ENCODE measurements around the gene CBY3.
"Not testable (repeated sequence)": the region's sequence is repeated elsewhere in the genome, so short reads cannot be mapped to it uniquely, and the experiment has no call there.

The CBY3 gene

GRCh38 chr5:179698935-179699615, 18.2 kb upstream of the CBY3 start, which contains the start of gene CANX:
Gene CANX (plus strand): TSS chr5:179698967. CDS start chr5:179705682, 6,715 bp downstream.
- Histone ChIP-seq H3K9me3 (ENCODE audit: control insufficient read depth, low read length) (no peaks in the 10 kb centered on the region), H3K4me1 (ENCODE audit: control insufficient read depth, insufficient read depth, low read length) (peaks cover 7% of the 10 kb centered on the region), H3K36me3 (ENCODE audit: control insufficient read depth, insufficient read depth, low read length) (peaks cover 20% of the 10 kb centered on the region), H3K4me3 (ENCODE audit: insufficient read depth, low read depth, low read length) (peak within 1 kb of the TSS; percentile 84), H3K27me3 (ENCODE audit: control insufficient read depth, insufficient read depth, low read length, poor library complexity, severe bottlenecking) (no peaks in the 10 kb centered on the region), H3K27ac (ENCODE audit: insufficient read depth, low read depth, low read length, poor library complexity, severe bottlenecking) (peak within 1 kb of the TSS; percentile 94)
- WGBS, 2 experiments = 0 to 1% methylated on average over 58 of the region's 58 CpGs

- no peaks in the 10 kb centered on the region for H3K27me3 ChIP-seq (ENCODE audit: control insufficient read depth, insufficient read depth, low read length, poor library complexity, severe bottlenecking)
- WGBS, 2 experiments = 3% methylated on average over 72 of the region's 72 CpGs
- H3K4me1 ChIP-seq (ENCODE audit: control insufficient read depth, insufficient read depth, low read length) = peaks cover 7% of the 10 kb centered on the region
- peaks cover 15% of the 10 kb centered on the region for H3K36me3 ChIP-seq (ENCODE audit: control insufficient read depth, insufficient read depth, low read length)
- no peaks in the 10 kb centered on the region for H3K9me3 ChIP-seq (ENCODE audit: control insufficient read depth, low read length)
- H3K4me3 ChIP-seq (ENCODE audit: insufficient read depth, low read depth, low read length) = peak overlapping the region; percentile 84
- H3K27ac ChIP-seq (ENCODE audit: insufficient read depth, low read depth, low read length, poor library complexity, severe bottlenecking) = peak overlapping the region; percentile 94
These were observed 17.4 kb upstream of the CBY3 start for GRCh38 chr5:179697993-179698934.

GRCh38 chr5:179697543-179697942, 16.7 kb upstream of the CBY3 start:
- H3K27me3 ChIP-seq (ENCODE audit: control insufficient read depth, insufficient read depth, low read length, poor library complexity, severe bottlenecking); H3K36me3 ChIP-seq (ENCODE audit: control insufficient read depth, insufficient read depth, low read length); H3K9me3 ChIP-seq (ENCODE audit: control insufficient read depth, low read length); H3K4me1 ChIP-seq (ENCODE audit: control insufficient read depth, insufficient read depth, low read length); H3K27ac ChIP-seq (ENCODE audit: insufficient read depth, low read depth, low read length, poor library complexity, severe bottlenecking): not testable (repeated sequence)
- 90 to 95% methylated on average over 14 to 15 of the region's 15 CpGs for WGBS, 2 experiments
- peak overlapping the region; percentile 84 for H3K4me3 ChIP-seq (ENCODE audit: insufficient read depth, low read depth, low read length)

- whole genome bisulfite sequencing, 2 experiments = 86 to 98% methylated on average over 2 of the region's 2 CpGs
- no peak overlapping the region for H3K4me3 ChIP-seq (ENCODE audit: insufficient read depth, low read depth, low read length)
- H3K9me3 ChIP-seq (ENCODE audit: control insufficient read depth, low read length) = no peaks in the 10 kb centered on the region
- H3K27ac ChIP-seq (ENCODE audit: insufficient read depth, low read depth, low read length, poor library complexity, severe bottlenecking) = no peak overlapping the region
- H3K27me3 ChIP-seq (ENCODE audit: control insufficient read depth, insufficient read depth, low read length, poor library complexity, severe bottlenecking) = no peaks in the 10 kb centered on the region
- H3K4me1 ChIP-seq (ENCODE audit: control insufficient read depth, insufficient read depth, low read length) = peaks cover 7% of the 10 kb centered on the region
- H3K36me3 ChIP-seq (ENCODE audit: control insufficient read depth, insufficient read depth, low read length) = peaks cover 4% of the 10 kb centered on the region
These were observed 16.3 kb upstream of the CBY3 start for GRCh38 chr5:179697108-179697507.

- 97 to 98% methylated on average over 3 of the region's 3 CpGs for WGBS, 2 experiments
- H3K36me3 ChIP-seq (ENCODE audit: control insufficient read depth, insufficient read depth, low read length) = no peaks in the 10 kb centered on the region
- H3K4me3 ChIP-seq (ENCODE audit: insufficient read depth, low read depth, low read length) = no peak overlapping the region
- no peaks in the 10 kb centered on the region for H3K27me3 ChIP-seq (ENCODE audit: control insufficient read depth, insufficient read depth, low read length, poor library complexity, severe bottlenecking)
- no peaks in the 10 kb centered on the region for H3K9me3 ChIP-seq (ENCODE audit: control insufficient read depth, low read length)
- H3K27ac ChIP-seq (ENCODE audit: insufficient read depth, low read depth, low read length, poor library complexity, severe bottlenecking) = no peak overlapping the region
- H3K4me1 ChIP-seq (ENCODE audit: control insufficient read depth, insufficient read depth, low read length) = peaks cover 7% of the 10 kb centered on the region
These were observed 15.8 kb upstream of the CBY3 start for GRCh38 chr5:179696603-179697002.

GRCh38 chr5:179694561-179694960, 13.7 kb upstream of the CBY3 start:
- H3K36me3 ChIP-seq (ENCODE audit: control insufficient read depth, insufficient read depth, low read length) = no peaks in the 10 kb centered on the region
- H3K27me3 ChIP-seq (ENCODE audit: control insufficient read depth, insufficient read depth, low read length, poor library complexity, severe bottlenecking) = no peaks in the 10 kb centered on the region
- 96% methylated on average over 5 to 6 of the region's 6 CpGs for WGBS, 2 experiments
- H3K9me3 ChIP-seq (ENCODE audit: control insufficient read depth, low read length) = no peaks in the 10 kb centered on the region
- no peak overlapping the region for H3K27ac ChIP-seq (ENCODE audit: insufficient read depth, low read depth, low read length, poor library complexity, severe bottlenecking)
- no peak overlapping the region for H3K4me3 ChIP-seq (ENCODE audit: insufficient read depth, low read depth, low read length)
- no peaks in the 10 kb centered on the region for H3K4me1 ChIP-seq (ENCODE audit: control insufficient read depth, insufficient read depth, low read length)

GRCh38 chr5:179689212-179689611, 8.4 kb upstream of the CBY3 start:
- H3K27ac ChIP-seq (ENCODE audit: insufficient read depth, low read depth, low read length, poor library complexity, severe bottlenecking); H3K9me3 ChIP-seq (ENCODE audit: control insufficient read depth, low read length); H3K4me3 ChIP-seq (ENCODE audit: insufficient read depth, low read depth, low read length); H3K4me1 ChIP-seq (ENCODE audit: control insufficient read depth, insufficient read depth, low read length); H3K36me3 ChIP-seq (ENCODE audit: control insufficient read depth, insufficient read depth, low read length); H3K27me3 ChIP-seq (ENCODE audit: control insufficient read depth, insufficient read depth, low read length, poor library complexity, severe bottlenecking): not testable (repeated sequence)
- 82 to 88% methylated on average over 9 of the region's 9 CpGs for WGBS, 2 experiments

- Histone ChIP-seq H3K4me1 (ENCODE audit: control insufficient read depth, insufficient read depth, low read length) (no peaks in the 10 kb centered on the region), H3K27ac (ENCODE audit: insufficient read depth, low read depth, low read length, poor library complexity, severe bottlenecking) (no peak overlapping the region), H3K27me3 (ENCODE audit: control insufficient read depth, insufficient read depth, low read length, poor library complexity, severe bottlenecking) (no peaks in the 10 kb centered on the region), H3K9me3 (ENCODE audit: control insufficient read depth, low read length) (no peaks in the 10 kb centered on the region), H3K4me3 (ENCODE audit: insufficient read depth, low read depth, low read length) (no peak overlapping the region), H3K36me3 (ENCODE audit: control insufficient read depth, insufficient read depth, low read length) (no peaks in the 10 kb centered on the region)
- WGBS, 2 experiments = 94 to 96% methylated on average over 9 of the region's 9 CpGs
These were observed 637 bp downstream of the CBY3 start for GRCh38 chr5:179680014-179680779.

GRCh38 chr5:179679014-179679674, 1.7 kb downstream of the CBY3 start:
- Histone ChIP-seq H3K9me3 (ENCODE audit: control insufficient read depth, low read length) (no peaks in the 10 kb centered on the region), H3K4me1 (ENCODE audit: control insufficient read depth, insufficient read depth, low read length) (no peaks in the 10 kb centered on the region), H3K27ac (ENCODE audit: insufficient read depth, low read depth, low read length, poor library complexity, severe bottlenecking) (no peak overlapping the region), H3K27me3 (ENCODE audit: control insufficient read depth, insufficient read depth, low read length, poor library complexity, severe bottlenecking) (no peaks in the 10 kb centered on the region), H3K36me3 (ENCODE audit: control insufficient read depth, insufficient read depth, low read length) (no peaks in the 10 kb centered on the region), H3K4me3 (ENCODE audit: insufficient read depth, low read depth, low read length) (peak overlapping the region; percentile 80)
- WGBS, 2 experiments = 59 to 66% methylated on average over 41 of the region's 41 CpGs

All from ectodermal cell (in vitro differentiated cells).